HepG2 (cell line): ENCODE data around the gene MSMO1. TPM values are rescaled to one million over a fixed set of nuclear protein-coding genes. Genes with fewer than 3 reads are reported as not detected.

ENCODE experiments used
- MED13 ChIP-seq: sonication (generic); formaldehyde crosslinking; IDR thresholded peaks from 2 replicates; pipeline ENCODE4 v1.5.0; 2020; ENCODE audit warnings: missing genetic modification reagents
- NFRKB ChIP-seq: fragments of 450-650 bp; IDR thresholded peaks from 2 replicates; pipeline ENCODE4 v1.6.1; 2017
- POGK ChIP-seq: sonication (generic); formaldehyde crosslinking; conservative IDR thresholded peaks from 2 replicates; pipeline ENCODE4 v1.8.0; 2022; ENCODE audit warnings: mild to moderate bottlenecking, moderate library complexity, missing genetic modification reagents
- POLR2A ChIP-seq, 2 experiments: IDR thresholded peaks; 2 replicates each; pipeline ENCODE4 v1.6.1; 2011; ENCODE audit warnings: low read depth in 2 of 2, low read length in 2 of 2, mild to moderate bottlenecking in 1 of 2, moderate library complexity in 1 of 2; ENCODE audit not compliant: insufficient read depth in 1 of 2
- PRDM10 ChIP-seq: sonication (generic); formaldehyde crosslinking; IDR thresholded peaks from 2 replicates; pipeline ENCODE4 v1.4.0; 2020; ENCODE audit warnings: low read depth, missing genetic modification reagents
- SNRNP70 ChIP-seq: fragments of 200-400 bp; formaldehyde crosslinking; IDR thresholded peaks from 2 replicates; pipeline ENCODE4 v1.6.1; 2017; ENCODE audit warnings: mild to moderate bottlenecking, low read depth, low read length, moderate library complexity
- SP4 ChIP-seq: sonication (generic); formaldehyde crosslinking; IDR thresholded peaks from 2 replicates; pipeline ENCODE4 v1.8.1; 2023; ENCODE audit warnings: mild to moderate bottlenecking, missing genetic modification reagents
- ZBTB34 ChIP-seq: sonication (generic); formaldehyde crosslinking; IDR thresholded peaks from 2 replicates; pipeline ENCODE4 v1.8.0; 2022; ENCODE audit warnings: mild to moderate bottlenecking, missing genetic modification reagents
- ZNF12 ChIP-seq: sonication (generic); formaldehyde crosslinking; IDR thresholded peaks from 2 replicates; pipeline ENCODE4 v1.5.0; 2020; ENCODE audit warnings: missing genetic modification reagents
- ZNF160 ChIP-seq: sonication (generic); formaldehyde crosslinking; IDR thresholded peaks from 2 replicates; pipeline ENCODE4 v1.8.0; 2022; ENCODE audit warnings: mild to moderate bottlenecking, inconsistent platforms, missing genetic modification reagents
- ZNF251 ChIP-seq: sonication (generic); formaldehyde crosslinking; IDR thresholded peaks from 2 replicates; pipeline ENCODE4 v1.9.0; 2021; ENCODE audit warnings: mild to moderate bottlenecking, missing genetic modification reagents
- ZNF333 ChIP-seq: sonication (generic); formaldehyde crosslinking; IDR thresholded peaks from 2 replicates; pipeline ENCODE4 v1.4.0; 2020; ENCODE audit warnings: mild to moderate bottlenecking, missing genetic modification reagents, borderline replicate concordance
- ZNF431 ChIP-seq: sonication (generic); formaldehyde crosslinking; IDR thresholded peaks from 2 replicates; pipeline ENCODE4 v1.9.0; 2022; ENCODE audit warnings: missing genetic modification reagents, low read depth, mild to moderate bottlenecking, borderline replicate concordance
- ZNF549 ChIP-seq: sonication (generic); formaldehyde crosslinking; IDR thresholded peaks from 2 replicates; pipeline ENCODE4 v1.5.0; 2020; ENCODE audit warnings: missing genetic modification reagents
- ZNF558 ChIP-seq: sonication (generic); formaldehyde crosslinking; IDR thresholded peaks from 2 replicates; pipeline ENCODE4 v1.9.0; 2022; ENCODE audit warnings: mild to moderate bottlenecking, missing genetic modification reagents, borderline replicate concordance
- ZNF691 ChIP-seq: sonication (generic); formaldehyde crosslinking; IDR thresholded peaks from 2 replicates; pipeline ENCODE4 v1.4.0; 2020; ENCODE audit warnings: missing genetic modification reagents, low read depth, mild to moderate bottlenecking, borderline replicate concordance
- polyA plus RNA-seq, 8 experiments: library from polyadenylated mRNA; depleted of rRNA in 3 of 8; stranded (reverse) in 7 of 8; unstranded in 1 of 8; fragments of >200 nt; fragmentation: Illumina TruSeq in 4 of 8; extraction: Trizol in 4 of 8; gene quantifications; 2 replicates each; pipeline versions ENCODE4 v1.2.1 to v1.2.3, GENCODE V29; 2011 to 2016; ENCODE audit warnings: low read depth in 4 of 8, missing spikeins in 1 of 8, mixed read lengths in 1 of 8; ENCODE audit not compliant: insufficient read depth in 1 of 8
- total RNA-seq, 5 experiments: library from RNA; depleted of rRNA; stranded (reverse); fragments of >200 nt; fragmentation: Illumina TruSeq; extraction: Trizol; gene quantifications; 2 replicates each; pipeline ENCODE4 v1.2.3, GENCODE V29; 2016; ENCODE audit warnings: low read depth in 1 of 5

MSMO1 gene
- total and polyA plus RNA-seq, 2 of the 13 experiments (the other 11 are each of a cell fraction or from before 2014, with no cell fraction given): 98.1 to 216 TPM

- 0 out of 2 replicates have a peak, but pooled peaks have one; percentile 53 for TF ChIP-seq ZNF691 (CRISPR knock-in tag)
- no peak for TF ChIP-seq ZNF549 (CRISPR knock-in tag)
- TF ChIP-seq NFRKB: no peak
- TF ChIP-seq POLR2A (IDR thresholded peaks at IDR 0.05; ENCODE audit: insufficient read depth in 1 of 2, low read depth in 2 of 2, low read length in 2 of 2): peak; percentile 76 to 96
- peak; percentile 57; the same call in 1 of the 2 replicates for TF ChIP-seq MED13 (CRISPR knock-in tag)
- 0 out of 2 replicates have a peak, but pooled peaks have one; percentile 34 for TF ChIP-seq ZNF12 (CRISPR knock-in tag)
- TF ChIP-seq ZNF333 (CRISPR knock-in tag): peak; percentile 57
- peak; percentile 100 for TF ChIP-seq SP4 (CRISPR knock-in tag)
- TF ChIP-seq SNRNP70: peak; percentile 95
- peak; percentile 39; the same call in 1 of the 2 replicates for TF ChIP-seq ZBTB34 (CRISPR knock-in tag)
- no peak for TF ChIP-seq PRDM10 (CRISPR knock-in tag)
- peak; percentile 94; the same call in 1 of the 2 replicates for TF ChIP-seq ZNF558 (CRISPR knock-in tag)
- no peak for TF ChIP-seq ZNF251
- TF ChIP-seq ZNF160 (CRISPR knock-in tag): peak; percentile 52; the same call in 1 of the 2 replicates
- peak; percentile 64 for TF ChIP-seq POGK (CRISPR knock-in tag)
- peak; percentile 30; the same call in 1 of the 2 replicates for TF ChIP-seq ZNF431 (CRISPR knock-in tag)
These were observed at the start of gene MSMO1 (continued) for GRCh38 chr4:165327211-165328100.
